Epithelial cell of proximal tubule (primary cell): ENCODE data around the gene NPY2R. TPM values are rescaled to one million over a fixed set of nuclear protein-coding genes. Genes with fewer than 3 reads are reported as not detected.

Source experiments
- DNase-seq: peaks from one replicate; pipeline ENCODE4 v3.0.0-alpha.2; 2011; ENCODE audit warnings: low read depth
- H3K4me3 ChIP-seq: 2 replicates; pipeline ENCODE4 v1.5.1; 2011; ENCODE audit warnings: low read depth, mild to moderate bottlenecking, low read length
- total RNA-seq: library from RNA; depleted of rRNA; stranded (reverse); fragments of >200 nt; gene quantifications from 2 replicates; pipeline ENCODE4 v1.2.3, GENCODE V29; 2015
- TF ChIP-seq, protein P1 (sequence below): conservative IDR thresholded peaks from 2 replicates; pipeline ENCODE4 v1.5.1; 2012; ENCODE audit warnings: low read depth, mild to moderate bottlenecking, low read length

Gene NPY2R
- total RNA-seq, 1 donor from 2014 or later = not detected

DNA sequence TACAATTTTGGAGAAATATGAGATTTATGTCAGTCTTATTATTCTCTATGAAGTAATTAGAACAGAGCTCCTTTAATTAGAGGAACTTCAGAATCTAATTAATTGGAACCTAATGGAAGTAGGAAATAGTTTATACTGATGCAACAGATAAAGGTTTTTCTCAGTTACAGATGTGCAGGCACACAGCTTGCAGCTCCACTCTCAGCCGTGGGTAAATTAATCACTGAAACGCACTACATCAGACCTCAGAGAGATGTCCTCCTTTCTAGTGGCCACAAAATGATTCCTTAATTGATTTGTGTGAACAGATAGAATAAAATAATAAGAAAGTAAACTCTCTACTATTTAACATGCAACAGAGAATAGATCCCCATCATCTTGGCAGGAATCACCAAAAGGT lies 21.5 kb upstream of the NPY2R start:
- H3K4me3 ChIP-seq = no peak overlapping the region
- DNase-seq = no peak
- TF ChIP-seq, protein P1, sequence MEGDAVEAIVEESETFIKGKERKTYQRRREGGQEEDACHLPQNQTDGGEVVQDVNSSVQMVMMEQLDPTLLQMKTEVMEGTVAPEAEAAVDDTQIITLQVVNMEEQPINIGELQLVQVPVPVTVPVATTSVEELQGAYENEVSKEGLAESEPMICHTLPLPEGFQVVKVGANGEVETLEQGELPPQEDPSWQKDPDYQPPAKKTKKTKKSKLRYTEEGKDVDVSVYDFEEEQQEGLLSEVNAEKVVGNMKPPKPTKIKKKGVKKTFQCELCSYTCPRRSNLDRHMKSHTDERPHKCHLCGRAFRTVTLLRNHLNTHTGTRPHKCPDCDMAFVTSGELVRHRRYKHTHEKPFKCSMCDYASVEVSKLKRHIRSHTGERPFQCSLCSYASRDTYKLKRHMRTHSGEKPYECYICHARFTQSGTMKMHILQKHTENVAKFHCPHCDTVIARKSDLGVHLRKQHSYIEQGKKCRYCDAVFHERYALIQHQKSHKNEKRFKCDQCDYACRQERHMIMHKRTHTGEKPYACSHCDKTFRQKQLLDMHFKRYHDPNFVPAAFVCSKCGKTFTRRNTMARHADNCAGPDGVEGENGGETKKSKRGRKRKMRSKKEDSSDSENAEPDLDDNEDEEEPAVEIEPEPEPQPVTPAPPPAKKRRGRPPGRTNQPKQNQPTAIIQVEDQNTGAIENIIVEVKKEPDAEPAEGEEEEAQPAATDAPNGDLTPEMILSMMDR = no peak

DNA sequence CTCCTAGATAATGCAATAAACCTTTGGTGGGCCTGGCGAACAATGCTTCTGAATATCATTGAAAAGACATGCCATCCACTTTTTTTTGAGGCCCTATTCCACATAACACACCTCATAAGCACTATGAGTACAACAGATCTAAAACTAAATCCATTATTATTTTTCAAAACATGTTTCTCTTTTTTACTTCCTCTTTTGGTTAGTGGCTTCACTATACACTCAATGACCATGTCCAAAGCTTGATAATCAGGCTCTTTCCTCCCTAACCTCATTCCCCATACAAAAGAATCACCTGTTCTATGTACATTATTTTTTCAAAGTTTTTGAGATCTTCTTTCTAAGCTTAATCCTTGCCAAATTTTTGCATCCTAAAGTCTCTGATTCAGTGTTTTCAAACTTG lies 20.4 kb upstream of the NPY2R start:
- TF ChIP-seq, protein P1 = no peak
- no peak for DNase-seq
- H3K4me3 ChIP-seq = no peak overlapping the region

DNA sequence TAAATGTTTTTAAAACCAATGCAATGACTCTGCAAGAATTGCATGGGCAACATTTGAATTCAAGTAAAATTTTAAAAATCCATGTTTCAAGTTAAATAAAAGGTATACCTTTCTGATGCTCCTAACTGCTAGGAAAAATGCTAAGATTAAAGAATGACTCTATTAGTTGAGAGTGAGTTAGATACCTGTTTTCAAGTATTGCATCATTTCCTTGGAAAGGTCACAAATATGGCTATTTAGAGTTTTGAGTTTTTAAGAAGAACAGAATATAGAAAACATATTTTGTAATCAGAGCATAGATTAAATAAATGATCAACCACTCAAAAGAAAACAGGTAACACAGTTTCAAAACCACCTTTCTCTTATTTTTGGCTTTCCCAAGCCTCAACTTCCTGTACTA lies 18.3 kb upstream of the NPY2R start:
- no peak overlapping the region for H3K4me3 ChIP-seq
- DNase-seq = no peak
- TF ChIP-seq, protein P1 = no peak

DNA sequence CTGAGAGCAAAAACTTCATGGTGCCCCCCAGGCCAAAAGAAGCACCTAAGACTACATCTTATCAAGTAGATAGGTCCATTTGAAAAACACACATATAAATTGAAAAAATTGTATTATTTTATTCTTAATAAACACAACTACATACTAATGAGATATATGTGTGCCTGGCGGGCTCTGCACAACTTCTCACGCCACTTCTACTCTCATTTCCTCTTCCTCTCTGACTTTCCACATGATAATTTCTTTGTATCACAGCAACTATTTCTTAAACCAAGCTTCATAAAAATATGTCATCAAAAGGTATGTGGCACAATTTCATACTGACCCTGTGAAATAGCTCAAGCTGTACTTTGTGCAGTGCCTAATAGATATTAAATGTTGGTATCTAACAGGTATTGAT lies 10.7 kb upstream of the NPY2R start:
- TF ChIP-seq, protein P1 = no peak
- no peak for DNase-seq

DNA sequence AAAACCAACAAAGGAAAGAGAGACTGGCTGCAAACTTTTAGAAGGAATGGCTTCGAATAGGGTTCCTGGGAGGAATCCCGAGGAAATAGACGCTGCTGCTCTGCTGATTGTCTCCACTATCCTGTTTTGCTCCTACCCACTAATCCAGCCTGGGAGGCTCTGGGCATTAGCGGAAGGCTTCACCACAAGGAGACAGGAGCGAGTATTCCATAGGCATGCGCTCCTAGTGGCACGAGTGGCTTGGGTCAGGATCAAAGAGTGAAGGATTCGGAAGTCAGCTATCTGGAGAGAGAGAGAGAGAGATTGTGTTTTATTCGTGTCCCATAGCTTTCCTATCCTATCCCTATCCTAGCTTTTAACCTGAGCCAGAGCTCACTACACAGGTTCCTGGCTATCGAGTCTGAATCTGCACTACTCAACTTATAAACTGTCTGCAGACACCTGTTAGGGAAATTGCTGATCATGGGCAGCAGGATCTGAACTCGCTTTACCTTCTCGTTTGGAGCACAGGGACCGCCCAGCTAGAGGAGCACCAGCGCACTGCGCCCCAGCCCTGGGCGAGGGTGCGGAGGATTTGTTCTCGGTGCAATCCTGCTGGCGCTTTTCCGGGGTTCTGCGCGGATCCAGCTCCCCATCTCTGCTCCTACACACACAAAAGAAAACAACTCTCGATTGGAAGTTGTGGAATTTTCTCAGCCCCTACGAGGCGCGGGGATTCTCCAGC lies 740 bp upstream of the NPY2R start:
- peak; percentile 10 for DNase-seq
- H3K4me3 ChIP-seq = peak overlapping the region; percentile 37
- TF ChIP-seq, protein P1 = peak; percentile 41

More for the DNA sequence above, 10.7 kb upstream of the NPY2R start:
- no peak overlapping the region for H3K4me3 ChIP-seq

DNA sequence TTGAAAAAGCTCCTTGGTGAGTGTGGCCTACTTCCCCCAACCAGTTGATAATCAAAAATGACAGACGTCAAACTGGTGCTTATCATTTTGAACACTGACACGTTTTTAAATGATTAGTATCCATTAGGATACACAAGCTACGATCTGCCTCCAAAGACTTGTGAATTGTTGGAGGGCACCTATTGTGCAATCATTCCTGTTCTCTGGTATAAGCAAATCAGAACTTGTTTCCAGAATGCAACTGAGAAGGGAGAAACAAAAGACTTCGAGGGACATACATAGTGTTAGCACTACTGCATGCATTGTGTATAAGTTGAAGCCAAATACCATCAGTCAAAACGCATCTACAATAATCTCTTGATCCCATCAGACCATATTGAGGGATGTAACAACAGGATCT lies 11.6 kb downstream of the NPY2R start:
- DNase-seq = no peak
- TF ChIP-seq, protein P1 = no peak
- no peak overlapping the region for H3K4me3 ChIP-seq

DNA sequence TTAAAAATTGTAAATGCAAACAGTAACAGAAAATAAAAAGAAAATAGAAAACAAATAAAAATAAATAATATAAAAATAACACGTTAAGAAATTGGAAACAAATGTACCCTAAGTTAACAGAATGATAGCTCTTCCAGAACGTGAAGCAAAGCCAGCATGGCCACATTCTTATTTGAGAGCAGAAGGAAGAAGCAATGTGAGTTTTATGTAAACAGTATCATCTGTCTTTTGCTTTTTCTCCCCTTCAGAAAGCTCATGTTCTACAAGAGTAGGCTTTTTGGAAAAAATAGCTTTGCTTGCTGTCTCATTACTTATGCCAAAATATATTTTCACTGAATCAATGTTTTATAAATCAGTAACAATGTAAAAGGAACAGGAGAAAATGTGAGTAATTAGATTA lies 18.7 kb downstream of the NPY2R start:
- no peak overlapping the region for H3K4me3 ChIP-seq
- no peak for DNase-seq
- TF ChIP-seq, protein P1 = no peak
